ENCODE data around the gene PRLR.

Gene PRLR

GRCh38 chr5:35233121-35233520 lies 2.8 kb upstream of the PRLR start:
- DNase-seq: no peak

GRCh38 chr5:35232124-35232523 lies 1.8 kb upstream of the PRLR start:
- DNase-seq: no peak

- DNase-seq: no peak
Measured at GRCh38 chr5:35229076-35230037, 930 bp downstream of the PRLR start.

- DNase-seq: no peak
Measured at GRCh38 chr5:35228310-35228709, 2.0 kb downstream of the PRLR start.

- DNase-seq: no peak
Measured at GRCh38 chr5:35227720-35228119, 2.6 kb downstream of the PRLR start.

GRCh38 chr5:35223787-35224395 lies 6.4 kb downstream of the PRLR start:
- DNase-seq: no peak

- no peak for DNase-seq
Measured at GRCh38 chr5:35220967-35221366, 9.3 kb downstream of the PRLR start.

- DNase-seq: no peak
Measured at GRCh38 chr5:35218981-35219380, 11.3 kb downstream of the PRLR start.

- no peak for DNase-seq
Measured at GRCh38 chr5:35214051-35214450, 16.2 kb downstream of the PRLR start.

GRCh38 chr5:35213608-35214007 lies 16.7 kb downstream of the PRLR start:
- no peak for DNase-seq

- DNase-seq: no peak
Measured at GRCh38 chr5:35212122-35212982, 17.9 kb downstream of the PRLR start.

GRCh38 chr5:35209862-35210261 lies 20.4 kb downstream of the PRLR start:
- no peak for DNase-seq

GRCh38 chr5:35205606-35206005 lies 24.7 kb downstream of the PRLR start:
- DNase-seq: no peak

GRCh38 chr5:35205186-35205585 lies 25.1 kb downstream of the PRLR start:
- no peak for DNase-seq

- DNase-seq: no peak
Measured at GRCh38 chr5:35203403-35203802, 26.9 kb downstream of the PRLR start.

GRCh38 chr5:35202319-35203111 lies 27.8 kb downstream of the PRLR start:
- DNase-seq: no peak

- no peak for DNase-seq
Measured at GRCh38 chr5:35201291-35201690, 29.0 kb downstream of the PRLR start.

- no peak for DNase-seq
Measured at GRCh38 chr5:35199886-35200285, 30.4 kb downstream of the PRLR start.

- DNase-seq: no peak
Measured at GRCh38 chr5:35198686-35199085, 31.6 kb downstream of the PRLR start.

GRCh38 chr5:35198075-35198474 lies 32.2 kb downstream of the PRLR start:
- no peak for DNase-seq

- DNase-seq: no peak
Measured at GRCh38 chr5:35197351-35197750, 32.9 kb downstream of the PRLR start.

- no peak for DNase-seq
Measured at GRCh38 chr5:35195472-35195852, 34.8 kb downstream of the PRLR start.
